Astrocyte (in vitro differentiated cells and primary cell): ENCODE measurements around the gene AMACR. TPM values are rescaled to one million over a fixed set of nuclear protein-coding genes. Genes with fewer than 3 reads are reported as not detected.

Experiments
- DNase-seq: peaks from one replicate; pipeline ENCODE4 v3.0.0-alpha.2; 2010; ENCODE audit warnings: low read depth
- FAIRE-seq: peaks from 2 replicates; lab custom pipeline; 2011; peaks lifted over from hg19 to GRCh38; lab: Jason Lieb, UNC
- H2AFZ ChIP-seq: 2 replicates; pipeline ENCODE4 v1.6.0; 2012; ENCODE audit warnings: low read depth, low read length, inconsistent platforms
- H3K27ac ChIP-seq: 2 replicates; pipeline ENCODE4 v1.5.1; 2011; ENCODE audit warnings: low read depth, low read length, inconsistent platforms
- H3K27me3 ChIP-seq: 2 replicates; pipeline ENCODE4 v1.6.0; 2011; ENCODE audit warnings: low read length, inconsistent platforms; ENCODE audit not compliant: insufficient read depth
- H3K36me3 ChIP-seq: 2 replicates; pipeline ENCODE4 v1.5.1; 2011; ENCODE audit warnings: low read length, inconsistent platforms; ENCODE audit not compliant: insufficient read depth
- H3K4me1 ChIP-seq: 2 replicates; pipeline ENCODE4 v1.5.1; 2011; ENCODE audit warnings: low read length, inconsistent platforms; ENCODE audit not compliant: insufficient read depth
- H3K4me2 ChIP-seq: 2 replicates; pipeline ENCODE4 v1.6.0; 2012; ENCODE audit warnings: low read length, inconsistent platforms
- H3K4me3 ChIP-seq: 2 replicates; pipeline ENCODE4 v1.5.1; 2011; ENCODE audit warnings: low read depth, mild to moderate bottlenecking, low read length, inconsistent platforms; ENCODE audit not compliant: insufficient read depth
- H3K79me2 ChIP-seq: 2 replicates; pipeline ENCODE4 v1.6.0; 2012; ENCODE audit warnings: mild to moderate bottlenecking, low read length, inconsistent platforms; ENCODE audit not compliant: insufficient read depth
- H3K9ac ChIP-seq: 2 replicates; pipeline ENCODE4 v1.6.0; 2012; ENCODE audit warnings: mild to moderate bottlenecking, low read length, inconsistent platforms
- H3K9me3 ChIP-seq: 2 replicates; pipeline ENCODE4 v1.5.1; 2012; ENCODE audit warnings: low read depth, mild to moderate bottlenecking, low read length, inconsistent platforms; ENCODE audit not compliant: insufficient read depth
- H4K20me1 ChIP-seq: 2 replicates; pipeline ENCODE4 v1.6.0; 2012; ENCODE audit warnings: low read length, inconsistent platforms; ENCODE audit not compliant: insufficient read depth
- H3K27ac Mint-ChIP-seq: one replicate; pipeline ENCODE4 v1.8.0; 2021; ENCODE audit warnings: mild to moderate bottlenecking, mixed read lengths; ENCODE audit not compliant: unreplicated experiment
- H3K27me3 Mint-ChIP-seq: one replicate; pipeline ENCODE4 v1.8.0; 2021; ENCODE audit warnings: low read depth, mixed read lengths; ENCODE audit not compliant: unreplicated experiment
- H3K36me3 Mint-ChIP-seq: one replicate; pipeline ENCODE4 v1.8.0; 2021; ENCODE audit warnings: low read depth, mixed read lengths; ENCODE audit not compliant: unreplicated experiment
- H3K4me1 Mint-ChIP-seq: one replicate; pipeline ENCODE4 v1.8.0; 2021; ENCODE audit warnings: low read depth, mixed read lengths; ENCODE audit not compliant: unreplicated experiment
- H3K4me3 Mint-ChIP-seq: one replicate; pipeline ENCODE4 v1.8.0; 2021; ENCODE audit warnings: mild to moderate bottlenecking, moderate library complexity, mixed read lengths; ENCODE audit not compliant: unreplicated experiment
- H3K9me3 Mint-ChIP-seq: one replicate; pipeline ENCODE4 v1.8.0; 2021; ENCODE audit warnings: mild to moderate bottlenecking, mixed read lengths; ENCODE audit not compliant: unreplicated experiment
- CTCF ChIP-seq: IDR thresholded peaks from 2 replicates; pipeline ENCODE4 v1.5.1; 2011; ENCODE audit warnings: low read depth, mild to moderate bottlenecking, inconsistent platforms, low read length, moderate library complexity; ENCODE audit not compliant: insufficient read depth
- EZH2 ChIP-seq: IDR thresholded peaks from 2 replicates; pipeline ENCODE4 v1.6.1; 2012; ENCODE audit warnings: mild to moderate bottlenecking, low read length, inconsistent platforms; ENCODE audit not compliant: insufficient read depth
- total RNA-seq: library from RNA; stranded (reverse); gene quantifications from 2 replicates; pipeline ENCODE4 v1.2.1, GENCODE V29; 2021

Gene AMACR
- total RNA-seq, 1 donor from 2014 or later = 13.4 TPM

GRCh38 chr5:33944543-33945132 is 63.2 kb downstream of the AMACR start:
- Mint-ChIP-seq H3K36me3 (no peaks in the 10 kb centered on the region), H3K9me3 (peaks cover 3% of the 10 kb centered on the region), H3K4me3 (no peak overlapping the region), H3K4me1 (peaks cover 7% of the 10 kb centered on the region), H3K27me3 (peaks cover 12% of the 10 kb centered on the region), H3K27ac (no peak overlapping the region)
- Histone ChIP-seq H3K4me3 (no peak overlapping the region), H4K20me1 (no peaks in the 10 kb centered on the region), H2AFZ (no peak overlapping the region), H3K4me1 (no peaks in the 10 kb centered on the region), H3K79me2 (no peaks in the 10 kb centered on the region), H3K27me3 (peaks cover 23% of the 10 kb centered on the region), H3K9ac (no peak overlapping the region), H3K9me3 (no peaks in the 10 kb centered on the region), H3K36me3 (no peaks in the 10 kb centered on the region), H3K27ac (no peak overlapping the region), H3K4me2 (no peak overlapping the region)
- FAIRE-seq (no peak), DNase-seq (no peak)
- TF ChIP-seq EZH2 (no peak), CTCF (no peak)

GRCh38 chr5:33941090-33941489 is 66.8 kb downstream of the AMACR start:
- Mint-ChIP-seq H3K4me1 (peaks cover 7% of the 10 kb centered on the region), H3K27me3 (peaks cover 21% of the 10 kb centered on the region), H3K9me3 (no peaks in the 10 kb centered on the region), H3K27ac (no peak overlapping the region), H3K4me3 (no peak overlapping the region), H3K36me3 (no peaks in the 10 kb centered on the region)
- no peak for DNase-seq
- Histone ChIP-seq H3K4me2 (no peak overlapping the region), H3K9ac (no peak overlapping the region), H3K79me2 (no peaks in the 10 kb centered on the region), H4K20me1 (no peaks in the 10 kb centered on the region), H2AFZ (no peak overlapping the region), H3K4me3 (no peak overlapping the region), H3K9me3 (no peaks in the 10 kb centered on the region), H3K4me1 (peaks cover 10% of the 10 kb centered on the region), H3K27me3 (peaks cover 50% of the 10 kb centered on the region), H3K36me3 (no peaks in the 10 kb centered on the region), H3K27ac (no peak overlapping the region)
- no peak for FAIRE-seq
- no peak for TF ChIP-seq CTCF
- no peak for TF ChIP-seq EZH2

GRCh38 chr5:33939556-33940262 is 68.1 kb downstream of the AMACR start:
- Histone ChIP-seq H3K4me2 (no peak overlapping the region), H3K4me1 (peaks cover 11% of the 10 kb centered on the region), H3K36me3 (no peaks in the 10 kb centered on the region), H3K79me2 (no peaks in the 10 kb centered on the region), H2AFZ (no peak overlapping the region), H4K20me1 (no peaks in the 10 kb centered on the region), H3K9me3 (no peaks in the 10 kb centered on the region), H3K9ac (no peak overlapping the region), H3K27ac (no peak overlapping the region), H3K4me3 (no peak overlapping the region), H3K27me3 (peaks cover 50% of the 10 kb centered on the region)
- TF ChIP-seq EZH2 = no peak
- TF ChIP-seq CTCF = no peak
- Mint-ChIP-seq H3K4me3 (no peak overlapping the region), H3K36me3 (no peaks in the 10 kb centered on the region), H3K27ac (peak overlapping the region; percentile 35), H3K9me3 (no peaks in the 10 kb centered on the region), H3K27me3 (peaks cover 24% of the 10 kb centered on the region), H3K4me1 (peaks cover 7% of the 10 kb centered on the region)
- DNase-seq (peak; percentile 34), FAIRE-seq (no peak)
